Kidney glomerular epithelial cell (primary cell): ENCODE results near the gene CDK12.
"Not testable (repeated sequence)": the region's sequence is repeated elsewhere in the genome, so short reads cannot be mapped to it uniquely, and the experiment has no call there.

Source experiments
- DNase-seq: peaks from one replicate; lab custom pipeline; 2025; lab: John Stamatoyannopoulos, UW

The CDK12 gene

DNA sequence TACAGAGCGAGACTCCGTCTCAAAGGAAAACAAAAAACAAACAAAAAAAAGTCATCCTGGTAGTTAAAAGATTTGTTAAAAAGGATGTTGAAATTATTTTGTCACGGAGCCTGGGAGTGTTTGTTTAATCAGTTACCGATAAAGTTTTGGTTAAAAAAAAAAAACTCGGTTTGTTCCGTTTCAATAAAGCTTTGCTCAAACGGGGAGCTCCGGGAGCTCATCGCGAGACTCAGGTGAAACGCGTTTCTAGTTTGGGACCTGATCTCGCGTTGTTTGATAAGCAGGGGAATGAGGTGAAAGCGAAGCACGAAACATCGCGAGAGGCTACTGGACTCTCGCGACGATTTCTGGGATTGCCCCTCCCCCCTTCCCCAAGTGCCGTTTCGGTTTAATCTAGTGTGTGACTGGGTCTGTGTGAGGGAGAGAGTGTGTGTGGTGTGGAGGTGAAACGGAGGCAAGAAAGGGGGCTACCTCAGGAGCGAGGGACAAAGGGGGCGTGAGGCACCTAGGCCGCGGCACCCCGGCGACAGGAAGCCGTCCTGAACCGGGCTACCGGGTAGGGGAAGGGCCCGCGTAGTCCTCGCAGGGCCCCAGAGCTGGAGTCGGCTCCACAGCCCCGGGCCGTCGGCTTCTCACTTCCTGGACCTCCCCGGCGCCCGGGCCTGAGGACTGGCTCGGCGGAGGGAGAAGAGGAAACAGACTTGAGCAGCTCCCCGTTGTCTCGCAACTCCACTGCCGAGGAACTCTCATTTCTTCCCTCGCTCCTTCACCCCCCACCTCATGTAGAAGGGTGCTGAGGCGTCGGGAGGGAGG lies at the start of gene CDK12:
Gene CDK12 (plus strand): TSS at position 374 of the 813 bp plus-strand sequence. CDS start 586 bp downstream, outside the sequence.
- DNase-seq, result peak; percentile 97

DNA sequence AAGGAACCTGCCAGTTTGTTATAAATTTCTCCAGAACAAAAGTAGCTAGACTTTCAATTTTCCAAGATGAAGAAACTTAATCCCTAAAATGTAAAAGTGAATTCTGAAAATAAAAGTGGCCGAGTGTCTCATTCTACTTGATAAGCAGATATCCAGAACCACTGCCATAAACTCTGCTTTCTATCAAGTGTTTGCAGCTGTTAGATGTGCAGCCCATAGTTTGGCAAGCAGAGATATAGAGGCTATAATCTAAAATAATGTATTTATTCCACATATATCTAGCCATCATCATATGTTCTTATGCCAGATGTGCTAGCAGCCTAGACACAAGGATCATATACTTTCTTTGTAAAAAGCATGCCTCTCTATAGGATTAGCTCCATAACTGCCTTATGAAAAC lies 45.1 kb upstream of the CDK12 start:
- DNase-seq, result no peak

- DNase-seq, result no peak
Observed at GRCh38 chr17:39429600-39429999, 31.7 kb upstream of the CDK12 start.

DNA sequence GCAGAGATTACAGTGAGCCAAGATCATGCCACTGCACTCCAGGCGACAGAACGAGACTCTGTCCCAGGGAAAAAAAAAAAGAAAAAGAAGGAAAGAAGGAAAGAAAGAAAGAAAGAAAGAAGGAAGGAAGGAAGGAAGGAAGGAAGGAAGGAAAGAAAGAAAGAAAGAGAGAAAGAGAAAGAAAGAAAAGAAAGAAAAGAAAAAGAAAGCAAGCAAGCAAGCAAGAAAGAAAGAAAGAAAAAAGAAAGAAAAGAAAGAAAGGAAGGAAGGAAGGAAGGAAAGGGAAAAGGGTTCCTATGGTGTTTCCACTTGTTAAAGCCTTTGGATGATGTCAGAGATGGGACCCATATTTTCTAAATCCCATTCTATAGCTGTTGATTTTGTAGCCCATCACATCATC lies 21.4 kb upstream of the CDK12 start:
- DNase-seq, result not testable (repeated sequence)

DNA sequence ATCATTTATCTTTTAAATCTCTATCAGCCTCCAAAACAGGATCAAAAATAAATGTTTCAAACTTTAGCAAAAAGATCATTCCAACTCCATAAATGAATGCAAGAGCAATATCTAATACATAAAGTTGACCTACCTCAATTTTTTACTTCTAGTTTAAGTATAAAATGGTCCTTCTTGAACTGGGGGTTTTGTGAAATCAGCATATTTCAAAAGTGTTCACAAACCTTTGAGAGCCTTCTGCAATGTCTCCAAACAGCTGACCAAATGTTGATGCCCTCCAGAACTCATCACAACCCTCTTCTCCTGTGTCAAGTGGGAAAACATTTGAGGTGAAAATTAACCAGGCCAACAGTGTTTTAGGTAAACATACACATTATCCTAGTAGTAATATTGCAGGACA lies 18.0 kb upstream of the CDK12 start:
- DNase-seq, result no peak

DNA sequence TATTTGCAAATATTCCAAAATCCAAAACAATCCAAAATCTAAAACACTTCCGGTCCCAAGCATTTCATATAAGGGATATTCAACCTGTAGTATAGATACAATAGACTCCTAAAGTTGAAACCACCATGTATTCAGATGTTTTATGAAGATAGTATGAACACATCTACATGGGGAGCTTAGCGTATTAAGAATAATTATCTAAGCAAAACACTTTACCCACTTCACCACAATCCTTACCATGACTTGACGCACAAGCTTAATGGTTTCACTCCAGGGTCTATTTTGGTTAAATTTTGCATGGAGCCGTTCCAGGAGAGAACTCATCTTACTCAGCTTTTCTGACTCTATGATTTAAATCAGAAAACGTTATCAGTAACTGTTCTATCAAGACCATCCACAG lies 13.7 kb upstream of the CDK12 start:
- DNase-seq, result no peak

DNA sequence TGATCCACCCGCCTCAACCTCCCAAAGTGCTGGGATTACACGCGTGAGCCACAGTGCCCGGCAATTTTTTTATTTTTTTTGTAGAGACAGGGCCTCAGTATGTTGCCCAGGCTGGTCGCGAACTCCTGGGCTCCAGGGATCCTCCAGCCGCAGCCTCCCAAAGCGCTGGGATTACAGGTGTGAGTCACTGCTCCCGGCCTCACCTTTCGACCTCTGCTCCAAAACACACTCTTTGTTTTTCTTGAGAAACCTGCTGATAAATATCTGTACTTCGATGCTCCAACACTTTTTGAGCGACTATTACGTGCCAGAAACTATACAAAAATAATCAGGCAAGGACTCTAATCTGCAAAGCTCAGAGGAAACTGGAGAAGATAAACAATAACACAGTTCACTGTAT lies 11.2 kb upstream of the CDK12 start:
- no peak for DNase-seq

DNA sequence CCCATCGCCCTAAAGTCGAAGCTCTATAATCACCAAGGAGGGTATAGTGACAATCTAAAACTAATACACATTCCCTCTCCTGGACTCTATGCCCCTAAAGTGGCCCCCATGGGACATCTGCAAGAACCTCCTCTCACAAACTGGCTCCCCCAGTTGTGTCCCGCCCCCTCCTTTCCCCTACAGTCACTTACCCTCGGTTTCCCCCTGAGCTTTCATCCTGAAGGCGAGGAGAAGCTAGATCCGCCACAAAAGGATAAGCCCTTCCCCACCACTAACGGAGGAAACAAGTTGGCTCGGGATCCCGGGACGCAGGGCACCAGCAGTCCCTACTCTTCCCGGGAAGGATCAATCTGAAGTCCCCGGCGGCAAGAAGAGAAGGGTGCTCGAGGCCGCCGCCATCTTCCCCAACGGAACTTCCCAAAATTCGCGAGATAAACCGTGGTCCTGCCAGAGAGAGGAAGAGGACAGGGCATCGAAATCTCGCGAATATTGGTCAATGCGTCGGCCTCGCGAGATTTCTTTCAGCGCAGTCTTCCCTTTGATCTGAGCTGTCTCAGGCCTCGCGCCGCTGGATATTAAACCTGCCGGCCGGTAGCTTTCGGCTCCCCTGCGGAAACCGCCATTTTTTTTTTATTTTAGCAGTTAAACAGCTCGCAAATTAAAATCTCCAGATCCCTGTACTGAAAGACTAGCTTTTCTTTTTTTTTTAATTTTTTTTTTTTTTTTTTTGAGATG lies 10.3 kb upstream of the CDK12 start, which contains the start of gene MED1:
Gene MED1 (minus strand): TSS at position 417 of the 735 bp plus-strand sequence. CDS start 201 bp downstream, at position 216.
- peak; percentile 96 for DNase-seq

- no peak for DNase-seq
Observed at GRCh38 chr17:39455919-39456318, 5.4 kb upstream of the CDK12 start.

DNA sequence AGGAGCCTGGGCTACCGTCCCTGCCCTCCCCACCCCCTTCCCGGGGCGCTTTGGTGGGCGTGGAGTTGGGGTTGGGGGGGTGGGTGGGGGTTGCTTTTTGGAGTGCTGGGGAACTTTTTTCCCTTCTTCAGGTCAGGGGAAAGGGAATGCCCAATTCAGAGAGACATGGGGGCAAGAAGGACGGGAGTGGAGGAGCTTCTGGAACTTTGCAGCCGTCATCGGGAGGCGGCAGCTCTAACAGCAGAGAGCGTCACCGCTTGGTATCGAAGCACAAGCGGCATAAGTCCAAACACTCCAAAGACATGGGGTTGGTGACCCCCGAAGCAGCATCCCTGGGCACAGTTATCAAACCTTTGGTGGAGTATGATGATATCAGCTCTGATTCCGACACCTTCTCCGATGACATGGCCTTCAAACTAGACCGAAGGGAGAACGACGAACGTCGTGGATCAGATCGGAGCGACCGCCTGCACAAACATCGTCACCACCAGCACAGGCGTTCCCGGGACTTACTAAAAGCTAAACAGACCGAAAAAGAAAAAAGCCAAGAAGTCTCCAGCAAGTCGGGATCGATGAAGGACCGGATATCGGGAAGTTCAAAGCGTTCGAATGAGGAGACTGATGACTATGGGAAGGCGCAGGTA lies 762 bp downstream of the CDK12 start:
- DNase-seq, result no peak

GRCh38 chr17:39462631-39463375 lies 1.5 kb downstream of the CDK12 start:
- DNase-seq, result no peak

DNA sequence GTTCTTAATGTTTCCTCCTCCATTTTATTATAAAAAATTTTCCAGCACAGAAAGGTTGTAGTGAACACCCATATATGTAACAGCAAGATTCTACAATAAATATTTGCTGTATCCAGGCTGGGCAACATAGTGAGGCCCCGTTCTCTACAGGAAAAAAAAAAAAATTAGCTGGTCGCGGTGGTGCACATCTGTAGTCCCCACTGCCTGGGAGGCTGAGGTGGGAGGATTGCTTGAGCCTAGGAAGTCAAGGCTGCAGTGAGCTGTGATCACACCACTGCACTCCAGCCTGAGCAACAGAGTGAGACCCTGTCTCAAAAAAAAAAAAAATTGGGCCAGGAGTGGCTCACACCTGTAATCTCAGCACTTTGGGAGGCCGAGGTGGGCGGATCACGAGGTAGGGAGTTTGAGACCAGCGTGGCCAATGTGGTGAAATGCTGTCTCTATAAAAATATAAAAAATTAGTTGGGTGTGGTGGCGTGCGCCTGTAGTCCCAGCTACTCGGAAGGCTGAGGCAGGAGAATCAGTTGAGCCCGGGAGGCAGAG lies 3.4 kb downstream of the CDK12 start:
- not testable (repeated sequence) for DNase-seq

DNA sequence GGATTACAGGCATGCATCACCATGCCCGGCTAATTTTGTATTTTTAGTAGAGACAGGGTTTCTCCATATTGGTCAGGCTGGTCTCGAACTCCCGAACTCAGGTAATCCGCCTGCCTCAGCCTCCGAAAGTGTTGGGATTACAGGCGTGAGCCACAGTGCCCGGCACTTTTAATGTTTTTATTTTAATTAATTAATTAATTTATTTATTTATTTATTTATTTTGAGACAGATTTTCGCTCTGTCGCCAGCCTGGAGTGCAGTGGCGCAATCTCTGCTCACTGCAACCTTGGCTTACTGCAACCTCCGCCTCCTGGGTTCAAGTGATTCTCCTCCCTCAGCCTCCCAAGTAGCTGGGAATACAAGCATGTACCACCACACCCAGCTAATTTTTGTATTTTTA lies 7.3 kb downstream of the CDK12 start:
- not testable (repeated sequence) for DNase-seq

- DNase-seq, result no peak
Observed at GRCh38 chr17:39473310-39473709, 12.0 kb downstream of the CDK12 start.

GRCh38 chr17:39479631-39480030 lies 18.3 kb downstream of the CDK12 start:
- DNase-seq, result not testable (repeated sequence)

GRCh38 chr17:39483506-39483905 lies 22.2 kb downstream of the CDK12 start:
- no peak for DNase-seq

DNA sequence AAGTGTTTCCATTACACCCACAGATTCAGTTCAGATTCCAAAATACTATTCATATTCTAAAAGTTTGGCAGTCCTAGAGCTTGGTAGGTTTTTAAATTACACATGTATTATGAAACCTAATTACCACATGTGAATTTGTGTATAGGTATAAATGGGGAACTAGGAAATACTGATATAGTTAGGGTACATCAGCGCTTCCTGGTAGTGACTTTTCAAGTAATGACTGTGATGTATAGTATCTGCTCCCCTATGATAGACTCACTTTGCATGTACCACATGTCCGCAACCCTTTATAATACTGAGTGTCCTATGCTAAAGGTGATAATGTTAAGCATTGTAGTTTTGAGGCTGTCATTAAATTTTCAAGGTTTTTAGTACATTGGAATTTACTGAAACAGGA lies 22.9 kb downstream of the CDK12 start:
- no peak for DNase-seq

- DNase-seq, result peak; percentile 50
Observed at GRCh38 chr17:39485555-39485954, 24.3 kb downstream of the CDK12 start.

DNA sequence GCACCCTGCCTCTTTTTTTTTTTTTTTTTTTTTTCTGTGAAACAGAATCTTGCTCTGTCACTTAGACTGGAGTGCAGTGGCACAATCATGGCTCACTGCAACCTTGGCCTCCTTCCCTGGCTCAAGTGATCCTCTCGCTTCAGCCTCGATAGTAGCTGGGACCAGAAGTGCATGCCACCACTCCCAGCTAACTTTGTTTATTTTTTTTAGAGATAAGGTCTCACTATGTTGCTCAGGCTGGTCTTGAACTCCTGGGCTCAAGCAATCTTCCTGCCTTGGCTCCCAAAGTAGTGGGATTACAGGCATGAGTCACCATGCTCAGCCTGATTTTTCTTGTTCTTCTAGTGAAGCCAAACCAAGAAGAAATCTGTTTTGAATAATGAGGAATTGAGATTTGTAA lies 25.0 kb downstream of the CDK12 start:
- no peak for DNase-seq

- not testable (repeated sequence) for DNase-seq
Observed at GRCh38 chr17:39487490-39487889, 26.2 kb downstream of the CDK12 start.

GRCh38 chr17:39487946-39488345 lies 26.7 kb downstream of the CDK12 start:
- no peak for DNase-seq

DNA sequence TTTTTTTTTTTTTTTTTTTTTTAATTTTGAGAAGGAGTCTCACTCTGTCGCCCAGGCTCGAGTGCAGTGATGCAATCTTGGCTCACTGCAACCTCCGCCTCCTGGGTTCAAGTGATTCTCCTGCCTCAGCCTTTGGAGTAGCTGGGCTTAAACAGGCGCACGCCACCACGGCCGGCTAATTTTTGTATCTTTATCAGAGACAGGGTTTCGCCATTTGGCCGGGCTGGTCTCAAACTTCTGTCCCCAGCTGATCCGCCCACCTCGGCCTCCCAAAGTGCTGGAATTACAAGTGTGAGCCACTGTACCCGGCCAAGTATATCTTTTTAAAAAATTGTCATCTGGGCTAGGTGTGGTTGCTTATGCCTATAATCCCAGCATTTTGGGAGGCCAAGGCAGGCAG lies 35.6 kb downstream of the CDK12 start:
- DNase-seq, result not testable (repeated sequence)
